ENCODE measurements around the gene KRT78.

GRCh38 chr12:52828156-52828555 is 20.6 kb downstream of the KRT78 start:
- TF ChIP-seq CTCF (conservative IDR thresholded peaks at IDR 0.05) (no peak), ZFX (IDR thresholded peaks at IDR 0.05) (no peak)

Data from C4-2B (cell line).